ENCODE data around the gene TP53INP2. TPM values are rescaled to one million over a fixed set of nuclear protein-coding genes. Genes with fewer than 3 reads are reported as not detected.

TP53INP2 gene
- total RNA-seq, 1 experiment from 2014 or later, result 20.6 TPM

GRCh38 chr20:34705397-34706301 lies 1.5 kb downstream of the TP53INP2 start:
- Histone ChIP-seq H3K9me3 (ENCODE audit: control insufficient read depth, insufficient read depth, low read depth, low read length) (no peaks in the 10 kb centered on the region), H3K27ac (ENCODE audit: low read length) (peak overlapping the region; percentile 78; the same call in 1 of the 2 replicates), H3K4me3 (ENCODE audit: low read depth in 2 of 2, low read length in 2 of 2) (peak overlapping the region in 1 of 2 experiments; percentile 87; a peak in 3 of 4 replicates), H3K27me3 (ENCODE audit: control insufficient read depth, insufficient read depth, low read length) (no peaks in the 10 kb centered on the region), H3K4me1 (ENCODE audit: control insufficient read depth, insufficient read depth, low read length) (peaks cover 13% of the 10 kb centered on the region), H3K36me3 (ENCODE audit: control insufficient read depth, insufficient read depth, low read length) (no peaks in the 10 kb centered on the region; the same call in 1 of the 2 replicates)
- POLR2A ChIA-PET, result no interaction called here
- ATAC-seq, result no peak
- DNase-seq (ENCODE audit: low read depth, low spot score), result no peak
- CTCF ChIA-PET, result no interaction called here
- intact Hi-C loops (cut with micrococcal nuclease; ENCODE audit: unreplicated experiment) (loop anchor here (10.0 kb wide), 1 partner anchor 141 kb away; no protein-coding TSS in a partner anchor), in situ Hi-C loops (cut with HindIII; ENCODE audit: low pct_unique_long_range_greater_than_20kb, low sequenced_read_pairs) (no loop called here)
- TF ChIP-seq SIN3A (IDR thresholded peaks at IDR 0.05; ENCODE audit: borderline replicate concordance, insufficient read depth, low read depth, low read length), result no peak
- TF ChIP-seq, protein P1, sequence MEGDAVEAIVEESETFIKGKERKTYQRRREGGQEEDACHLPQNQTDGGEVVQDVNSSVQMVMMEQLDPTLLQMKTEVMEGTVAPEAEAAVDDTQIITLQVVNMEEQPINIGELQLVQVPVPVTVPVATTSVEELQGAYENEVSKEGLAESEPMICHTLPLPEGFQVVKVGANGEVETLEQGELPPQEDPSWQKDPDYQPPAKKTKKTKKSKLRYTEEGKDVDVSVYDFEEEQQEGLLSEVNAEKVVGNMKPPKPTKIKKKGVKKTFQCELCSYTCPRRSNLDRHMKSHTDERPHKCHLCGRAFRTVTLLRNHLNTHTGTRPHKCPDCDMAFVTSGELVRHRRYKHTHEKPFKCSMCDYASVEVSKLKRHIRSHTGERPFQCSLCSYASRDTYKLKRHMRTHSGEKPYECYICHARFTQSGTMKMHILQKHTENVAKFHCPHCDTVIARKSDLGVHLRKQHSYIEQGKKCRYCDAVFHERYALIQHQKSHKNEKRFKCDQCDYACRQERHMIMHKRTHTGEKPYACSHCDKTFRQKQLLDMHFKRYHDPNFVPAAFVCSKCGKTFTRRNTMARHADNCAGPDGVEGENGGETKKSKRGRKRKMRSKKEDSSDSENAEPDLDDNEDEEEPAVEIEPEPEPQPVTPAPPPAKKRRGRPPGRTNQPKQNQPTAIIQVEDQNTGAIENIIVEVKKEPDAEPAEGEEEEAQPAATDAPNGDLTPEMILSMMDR (IDR thresholded peaks at IDR 0.05), result no peak
- TF ChIP-seq REST (IDR thresholded peaks at IDR 0.05; ENCODE audit: insufficient read depth in 1 of 2, low read depth in 2 of 2, low read length in 1 of 2), result no peak
- TF ChIP-seq TCF7L2 (IDR thresholded peaks at IDR 0.05; ENCODE audit: low read depth, low read length), result no peak
- TF ChIP-seq POLR2AphosphoS5 (IDR thresholded peaks at IDR 0.05; ENCODE audit: low read depth, low read length), result no peak
- BruUV-seq (replicated peaks), result no TSS peak

DNA sequence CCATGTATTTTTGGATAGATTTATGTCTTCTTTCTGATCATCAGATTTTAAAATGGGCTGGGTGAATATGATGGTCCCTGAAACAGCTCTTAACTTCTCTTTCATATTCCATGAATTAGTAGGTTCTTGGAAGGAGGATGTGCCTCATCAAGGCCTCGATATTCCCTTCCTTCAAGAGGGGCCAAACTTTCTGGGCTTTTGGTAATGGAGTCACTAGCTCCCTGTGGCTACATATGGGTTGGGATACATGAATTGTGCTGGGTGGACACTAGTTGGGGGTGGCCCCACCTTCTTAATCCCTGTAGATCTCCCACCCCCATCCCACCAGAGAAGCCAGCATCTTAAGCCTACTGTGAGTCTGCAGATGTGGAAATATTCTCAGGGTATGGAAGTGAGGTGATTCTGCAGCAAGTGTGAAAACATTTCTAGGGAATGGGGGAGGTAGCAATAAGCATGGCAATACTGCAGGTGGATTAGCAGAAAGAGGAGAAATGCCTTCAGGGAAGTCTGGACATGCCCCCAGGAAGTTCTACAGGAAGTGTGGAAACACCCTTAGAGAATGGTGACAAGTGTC lies 2.2 kb downstream of the TP53INP2 start:
- Histone ChIP-seq H3K4me3 (ENCODE audit: low read depth in 2 of 2, low read length in 2 of 2) (no peak overlapping the region), H3K36me3 (ENCODE audit: control insufficient read depth, insufficient read depth, low read length) (no peaks in the 10 kb centered on the region; the same call in 1 of the 2 replicates), H3K27ac (ENCODE audit: low read length) (no peak overlapping the region), H3K4me1 (ENCODE audit: control insufficient read depth, insufficient read depth, low read length) (peaks cover 13% of the 10 kb centered on the region), H3K27me3 (ENCODE audit: control insufficient read depth, insufficient read depth, low read length) (no peaks in the 10 kb centered on the region), H3K9me3 (ENCODE audit: control insufficient read depth, insufficient read depth, low read depth, low read length) (no peaks in the 10 kb centered on the region)
- ATAC-seq (no peak), DNase-seq (ENCODE audit: low read depth, low spot score) (no peak)
- CTCF ChIA-PET, result no interaction called here
- in situ Hi-C loops (cut with HindIII; ENCODE audit: low pct_unique_long_range_greater_than_20kb, low sequenced_read_pairs), result no loop called here
- intact Hi-C loops (cut with micrococcal nuclease; ENCODE audit: unreplicated experiment), result loop anchor here (10.0 kb wide), 1 partner anchor 142 kb away; no protein-coding TSS in a partner anchor
- TF ChIP-seq POLR2AphosphoS5 (IDR thresholded peaks at IDR 0.05; ENCODE audit: low read depth, low read length) (no peak), REST (IDR thresholded peaks at IDR 0.05; ENCODE audit: insufficient read depth in 1 of 2, low read depth in 2 of 2, low read length in 1 of 2) (no peak), SIN3A (IDR thresholded peaks at IDR 0.05; ENCODE audit: borderline replicate concordance, insufficient read depth, low read depth, low read length) (no peak), TCF7L2 (IDR thresholded peaks at IDR 0.05; ENCODE audit: low read depth, low read length) (no peak)
- TF ChIP-seq, protein P1 (IDR thresholded peaks at IDR 0.05), result no peak
- TSS peak; percentile 56 for BruUV-seq (replicated peaks)
- POLR2A ChIA-PET, result no interaction called here

All from Panc1 (cell line).